WTC11 (cell line): ENCODE results near the gene CST9L. TPM values are rescaled to one million over a fixed set of nuclear protein-coding genes. Genes with fewer than 3 reads are reported as not detected.

ENCODE experiments used
- ATAC-seq: fragments of 200-7000 bp; cut with Tn5 transposase; 2 replicates; pipeline ENCODE4 v1.10.0; 2021; ENCODE audit warnings: mild to moderate bottlenecking, moderate library complexity
- CTCF ChIA-PET: fragments of 300-600 bp; sonication (Branson Sonifier 250); formaldehyde crosslinking; loops from one replicate; lab custom pipeline; 2021; ENCODE audit warnings: antibody characterized with exemption; lab: Charles Lee
- POLR2A ChIA-PET: fragments of 350-600 bp; sonication (Branson Sonifier 250); formaldehyde crosslinking; loops from one replicate; lab custom pipeline; 2021; ENCODE audit warnings: antibody characterized with exemption; lab: Charles Lee
- DNase-seq: peaks from one replicate; pipeline ENCODE4 v3.0.0; 2021; ENCODE audit warnings: low spot score
- H3K27ac Mint-ChIP-seq: 2 replicates; pipeline ENCODE4 v1.8.0; 2021; ENCODE audit warnings: mixed read lengths
- H3K27me3 Mint-ChIP-seq: 2 replicates; pipeline ENCODE4 v1.8.0; 2021; ENCODE audit warnings: low read depth, mild to moderate bottlenecking, moderate library complexity, mixed read lengths
- H3K36me3 Mint-ChIP-seq: 2 replicates; pipeline ENCODE4 v1.8.0; 2021; ENCODE audit warnings: mixed read lengths
- H3K4me1 Mint-ChIP-seq: 2 replicates; pipeline ENCODE4 v1.8.0; 2022; ENCODE audit warnings: mixed read lengths
- H3K4me3 Mint-ChIP-seq: 2 replicates; pipeline ENCODE4 v1.8.0; 2021; ENCODE audit warnings: mild to moderate bottlenecking, moderate library complexity, mixed read lengths
- H3K9me3 Mint-ChIP-seq: 2 replicates; pipeline ENCODE4 v1.8.0; 2021; ENCODE audit warnings: mixed read lengths
- CBFB ChIP-seq: sonication (generic); formaldehyde crosslinking; IDR thresholded peaks from 2 replicates; pipeline ENCODE4 v1.8.1; 2022; ENCODE audit warnings: mild to moderate bottlenecking, low read depth, missing genetic modification reagents
- CREB1 ChIP-seq: sonication (generic); formaldehyde crosslinking; IDR thresholded peaks from 2 replicates; pipeline ENCODE4 v1.8.0; 2023; ENCODE audit warnings: mild to moderate bottlenecking, missing genetic modification reagents
- GABPB1 ChIP-seq: sonication (generic); formaldehyde crosslinking; IDR thresholded peaks from 2 replicates; pipeline ENCODE4 v1.8.1; 2023; ENCODE audit warnings: mild to moderate bottlenecking, missing genetic modification reagents
- NFYB ChIP-seq: sonication (generic); formaldehyde crosslinking; conservative IDR thresholded peaks from 2 replicates; pipeline ENCODE4 v1.8.0; 2022; ENCODE audit warnings: low read depth, missing genetic modification reagents
- NR3C1 ChIP-seq: sonication (generic); formaldehyde crosslinking; conservative IDR thresholded peaks from 2 replicates; pipeline ENCODE4 v1.8.1; 2023; ENCODE audit warnings: low read depth, mild to moderate bottlenecking, missing genetic modification reagents
- SOX15 ChIP-seq: fragments of 250-450 bp; sonication (Bioruptor Pico); IDR thresholded peaks from 2 replicates; pipeline ENCODE4 v1.9.0; 2021; ENCODE audit warnings: mild to moderate bottlenecking
- ZNF219 ChIP-seq: sonication (generic); formaldehyde crosslinking; IDR thresholded peaks from 2 replicates; pipeline ENCODE4 v1.8.0; 2023; ENCODE audit warnings: missing genetic modification reagents, mild to moderate bottlenecking, borderline replicate concordance
- ZNF263 ChIP-seq: sonication (generic); formaldehyde crosslinking; IDR thresholded peaks from 2 replicates; pipeline ENCODE4 v1.8.1; 2022; ENCODE audit warnings: low read depth, mild to moderate bottlenecking, moderate library complexity, missing genetic modification reagents
- total RNA-seq: library from RNA; stranded (reverse); gene quantifications from 3 replicates; pipeline ENCODE4 v1.2.3, GENCODE V29; 2021
- TF ChIP-seq, protein P1 (sequence below): fragments of 250-450 bp; sonication (Bioruptor Pico); IDR thresholded peaks from 2 replicates; pipeline ENCODE4 v1.9.0; 2021; ENCODE audit warnings: moderate library complexity, mild to moderate bottlenecking, inconsistent platforms, borderline replicate concordance
- TF ChIP-seq, protein P2 (sequence below): fragments of 250-450 bp; sonication (Bioruptor Pico); IDR thresholded peaks from 2 replicates; pipeline ENCODE4 v2.1.2; 2022; ENCODE audit warnings: mild to moderate bottlenecking, moderate library complexity
- TF ChIP-seq, protein P3 (sequence below): sonication (generic); formaldehyde crosslinking; IDR thresholded peaks from 2 replicates; pipeline ENCODE4 v1.8.0; 2022; ENCODE audit warnings: mild to moderate bottlenecking, missing genetic modification reagents
- TF ChIP-seq, protein P4 (sequence below): fragments of 250-450 bp; sonication (Bioruptor Pico); conservative IDR thresholded peaks from 2 replicates; pipeline ENCODE4 v1.9.0; 2021; ENCODE audit warnings: mild to moderate bottlenecking
- TF ChIP-seq, protein P5 (sequence below): sonication (generic); formaldehyde crosslinking; IDR thresholded peaks from 2 replicates; pipeline ENCODE4 v1.8.1; 2023; ENCODE audit warnings: mild to moderate bottlenecking, moderate library complexity, missing genetic modification reagents
- TF ChIP-seq, protein P6 (sequence below): sonication (generic); formaldehyde crosslinking; IDR thresholded peaks from 2 replicates; pipeline ENCODE4 v1.8.1; 2023; ENCODE audit warnings: mild to moderate bottlenecking, missing genetic modification reagents, moderate library complexity
- TF ChIP-seq, protein P7 (sequence below): fragments of 250-450 bp; sonication (Bioruptor Pico); IDR thresholded peaks from 2 replicates; pipeline ENCODE4 v1.8.0; 2021; ENCODE audit warnings: mild to moderate bottlenecking
- TF ChIP-seq, protein P8 (sequence below): sonication (generic); formaldehyde crosslinking; IDR thresholded peaks from 2 replicates; pipeline ENCODE4 v1.8.0; 2023; ENCODE audit warnings: missing genetic modification reagents

Gene CST9L
- total RNA-seq, 1 experiment from 2014 or later = not detected

DNA sequence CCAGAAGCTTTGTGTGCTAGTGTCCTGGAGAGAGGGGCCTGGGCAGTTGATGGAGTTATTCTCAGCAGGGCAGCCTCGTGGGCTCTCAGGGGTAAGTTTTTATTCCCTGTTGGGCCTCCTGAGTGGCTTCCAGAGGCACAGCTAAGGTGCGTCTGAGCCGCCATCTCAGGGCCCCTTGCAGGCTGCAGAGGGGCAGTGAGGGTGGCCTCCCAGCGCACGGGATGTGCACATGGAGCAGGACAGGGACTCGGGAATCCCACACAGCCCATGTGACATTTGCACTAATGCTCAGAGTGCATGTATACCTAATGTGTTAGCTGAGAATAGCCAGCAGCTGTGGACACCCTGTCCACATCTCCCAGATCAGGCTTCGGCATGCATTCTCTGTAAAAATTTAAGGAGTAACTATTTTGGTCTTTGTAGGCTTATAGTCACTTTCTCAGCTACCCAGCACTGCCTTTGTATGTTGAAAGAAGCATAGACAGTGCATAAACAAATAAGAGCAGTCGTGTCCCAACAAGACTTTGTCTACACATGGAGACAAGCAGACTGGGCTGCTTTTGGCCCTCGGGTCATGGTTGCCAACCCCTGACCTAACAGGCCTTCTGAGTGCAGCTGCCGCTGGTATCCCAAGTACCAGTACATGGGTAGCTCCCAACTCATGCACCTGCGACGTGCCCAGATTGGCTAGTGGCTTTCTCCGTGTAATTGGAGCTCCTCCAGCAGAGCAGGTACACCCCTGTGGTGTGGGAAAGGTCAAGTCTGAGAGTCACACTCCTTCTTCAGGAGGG lies 18.6 kb upstream of the CST9L start (continued):
- TF ChIP-seq, protein P1, sequence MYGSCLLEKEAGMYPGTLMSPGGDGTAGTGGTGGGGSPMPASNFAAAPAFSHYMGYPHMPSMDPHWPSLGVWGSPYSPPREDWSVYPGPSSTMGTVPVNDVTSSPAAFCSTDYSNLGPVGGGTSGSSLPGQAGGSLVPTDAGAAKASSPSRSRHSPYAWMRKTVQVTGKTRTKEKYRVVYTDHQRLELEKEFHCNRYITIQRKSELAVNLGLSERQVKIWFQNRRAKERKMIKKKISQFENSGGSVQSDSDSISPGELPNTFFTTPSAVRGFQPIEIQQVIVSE = no peak
- TF ChIP-seq, protein P2, sequence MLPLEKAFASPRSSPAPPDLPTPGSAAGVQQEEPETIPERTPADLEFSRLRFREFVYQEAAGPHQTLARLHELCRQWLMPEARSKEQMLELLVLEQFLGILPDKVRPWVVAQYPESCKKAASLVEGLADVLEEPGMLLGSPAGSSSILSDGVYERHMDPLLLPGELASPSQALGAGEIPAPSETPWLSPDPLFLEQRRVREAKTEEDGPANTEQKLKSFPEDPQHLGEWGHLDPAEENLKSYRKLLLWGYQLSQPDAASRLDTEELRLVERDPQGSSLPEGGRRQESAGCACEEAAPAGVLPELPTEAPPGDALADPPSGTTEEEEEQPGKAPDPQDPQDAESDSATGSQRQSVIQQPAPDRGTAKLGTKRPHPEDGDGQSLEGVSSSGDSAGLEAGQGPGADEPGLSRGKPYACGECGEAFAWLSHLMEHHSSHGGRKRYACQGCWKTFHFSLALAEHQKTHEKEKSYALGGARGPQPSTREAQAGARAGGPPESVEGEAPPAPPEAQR = no peak
- TF ChIP-seq NFYB (CRISPR knock-in tag) (no peak), NR3C1 (CRISPR knock-in tag) (no peak), GABPB1 (CRISPR knock-in tag) (no peak)
- TF ChIP-seq, protein P3, sequence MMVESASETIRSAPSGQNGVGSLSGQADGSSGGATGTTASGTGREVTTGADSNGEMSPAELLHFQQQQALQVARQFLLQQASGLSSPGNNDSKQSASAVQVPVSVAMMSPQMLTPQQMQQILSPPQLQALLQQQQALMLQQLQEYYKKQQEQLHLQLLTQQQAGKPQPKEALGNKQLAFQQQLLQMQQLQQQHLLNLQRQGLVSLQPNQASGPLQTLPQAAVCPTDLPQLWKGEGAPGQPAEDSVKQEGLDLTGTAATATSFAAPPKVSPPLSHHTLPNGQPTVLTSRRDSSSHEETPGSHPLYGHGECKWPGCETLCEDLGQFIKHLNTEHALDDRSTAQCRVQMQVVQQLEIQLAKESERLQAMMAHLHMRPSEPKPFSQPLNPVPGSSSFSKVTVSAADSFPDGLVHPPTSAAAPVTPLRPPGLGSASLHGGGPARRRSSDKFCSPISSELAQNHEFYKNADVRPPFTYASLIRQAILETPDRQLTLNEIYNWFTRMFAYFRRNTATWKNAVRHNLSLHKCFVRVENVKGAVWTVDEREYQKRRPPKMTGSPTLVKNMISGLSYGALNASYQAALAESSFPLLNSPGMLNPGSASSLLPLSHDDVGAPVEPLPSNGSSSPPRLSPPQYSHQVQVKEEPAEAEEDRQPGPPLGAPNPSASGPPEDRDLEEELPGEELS (CRISPR knock-in tag) = no peak

DNA sequence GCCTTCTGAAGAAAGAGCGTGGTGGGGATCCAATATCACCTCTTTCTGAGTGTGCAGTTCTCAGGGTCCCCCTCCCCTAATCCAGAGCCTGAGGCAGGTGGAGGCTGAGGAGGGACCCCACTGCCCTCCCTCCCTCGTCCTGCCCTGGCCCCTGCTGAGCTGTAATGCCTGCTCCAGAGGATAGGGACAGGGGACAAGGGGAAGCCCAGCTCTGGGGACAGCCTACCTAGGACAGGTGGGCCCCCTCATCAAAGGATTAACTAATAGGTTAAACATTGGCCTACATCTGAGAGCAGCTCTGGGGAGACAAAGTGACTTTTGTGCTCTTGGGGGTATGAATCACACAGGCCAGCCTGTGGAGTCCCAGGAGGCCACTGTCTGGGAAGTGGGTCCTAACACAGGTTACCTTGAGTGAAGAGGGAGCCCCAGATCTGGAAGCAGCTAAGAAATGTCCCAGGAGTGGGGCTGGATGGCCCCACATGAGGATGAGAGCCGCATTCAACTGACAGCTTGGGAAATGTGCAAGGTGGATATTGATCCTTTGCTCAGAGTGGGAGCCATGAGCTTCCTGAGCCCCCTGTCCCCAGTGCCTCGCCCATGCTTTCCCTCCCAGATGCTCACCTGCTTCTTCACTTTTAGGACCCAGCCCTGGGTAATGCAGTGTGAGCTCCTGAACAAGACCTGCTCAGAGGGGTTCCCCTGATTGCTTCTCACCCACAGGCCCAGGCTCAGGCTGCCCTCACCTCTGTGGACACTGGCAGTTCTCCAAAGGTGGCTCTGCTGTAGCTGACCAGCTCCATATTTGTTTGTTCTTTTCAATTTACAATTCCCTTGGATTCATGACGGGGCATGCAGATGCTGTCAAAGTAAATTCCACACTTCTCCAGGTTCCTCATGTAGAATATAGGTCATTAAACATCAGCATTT lies 17.8 kb upstream of the CST9L start:
- ChIA-PET CTCF (interaction anchor here (0.6 to 4.8 kb wide), 6 partner anchors 13 to 143 kb away, joined by 3 to 38 read pairs (median 3); no protein-coding TSS in a partner anchor), POLR2A (no interaction called here)
- DNase-seq = no peak
- no peak for ATAC-seq
- Mint-ChIP-seq H3K27ac (no peak overlapping the region), H3K9me3 (peaks cover 13% of the 10 kb centered on the region), H3K4me1 (peaks cover 28% of the 10 kb centered on the region), H3K36me3 (peaks cover 12% of the 10 kb centered on the region; the same call in 1 of the 2 replicates), H3K27me3 (peaks cover 35% of the 10 kb centered on the region), H3K4me3 (no peak overlapping the region)
- TF ChIP-seq, protein P4, sequence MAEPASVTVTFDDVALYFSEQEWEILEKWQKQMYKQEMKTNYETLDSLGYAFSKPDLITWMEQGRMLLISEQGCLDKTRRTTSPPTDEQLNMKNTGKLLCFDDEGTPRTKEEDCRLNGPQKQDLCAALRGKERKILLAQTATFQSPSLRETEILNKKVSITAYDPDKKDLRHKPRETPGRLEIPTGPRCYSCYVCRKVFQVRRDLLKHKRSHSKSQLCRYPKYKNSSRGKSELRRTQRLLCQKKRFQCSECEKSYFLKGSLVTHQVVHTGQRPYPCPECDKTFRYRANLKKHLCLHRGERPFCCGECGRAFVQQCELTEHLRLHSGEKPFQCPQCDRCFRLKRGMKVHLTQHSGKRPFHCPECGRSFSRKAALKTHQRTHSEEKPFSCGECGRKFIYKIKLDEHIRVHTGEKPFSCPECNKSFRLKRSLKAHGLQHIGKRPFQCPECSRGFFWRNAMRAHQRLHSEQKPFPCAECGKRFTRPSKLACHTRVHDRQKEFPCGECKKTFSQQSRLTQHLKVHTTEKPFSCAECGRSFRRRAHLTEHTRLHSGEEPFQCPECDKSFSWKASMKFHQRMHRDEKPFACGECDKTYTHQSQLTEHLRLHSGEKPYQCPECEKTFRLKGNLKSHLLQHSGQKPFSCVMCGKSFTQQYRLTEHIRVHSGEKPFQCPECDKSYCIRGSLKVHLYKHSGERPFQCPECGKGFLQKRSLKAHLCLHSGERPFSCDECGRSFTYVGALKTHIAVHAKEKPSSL (CRISPR knock-in tag) = no peak
- TF ChIP-seq, protein P5, sequence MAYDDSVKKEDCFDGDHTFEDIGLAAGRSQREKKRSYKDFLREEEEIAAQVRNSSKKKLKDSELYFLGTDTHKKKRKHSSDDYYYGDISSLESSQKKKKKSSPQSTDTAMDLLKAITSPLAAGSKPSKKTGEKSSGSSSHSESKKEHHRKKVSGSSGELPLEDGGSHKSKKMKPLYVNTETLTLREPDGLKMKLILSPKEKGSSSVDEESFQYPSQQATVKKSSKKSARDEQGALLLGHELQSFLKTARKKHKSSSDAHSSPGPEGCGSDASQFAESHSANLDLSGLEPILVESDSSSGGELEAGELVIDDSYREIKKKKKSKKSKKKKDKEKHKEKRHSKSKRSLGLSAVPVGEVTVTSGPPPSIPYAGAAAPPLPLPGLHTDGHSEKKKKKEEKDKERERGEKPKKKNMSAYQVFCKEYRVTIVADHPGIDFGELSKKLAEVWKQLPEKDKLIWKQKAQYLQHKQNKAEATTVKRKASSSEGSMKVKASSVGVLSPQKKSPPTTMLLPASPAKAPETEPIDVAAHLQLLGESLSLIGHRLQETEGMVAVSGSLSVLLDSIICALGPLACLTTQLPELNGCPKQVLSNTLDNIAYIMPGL (CRISPR knock-in tag) = no peak
- TF ChIP-seq ZNF219 (CRISPR knock-in tag) = no peak
- TF ChIP-seq CBFB = no peak
- TF ChIP-seq, protein P6, sequence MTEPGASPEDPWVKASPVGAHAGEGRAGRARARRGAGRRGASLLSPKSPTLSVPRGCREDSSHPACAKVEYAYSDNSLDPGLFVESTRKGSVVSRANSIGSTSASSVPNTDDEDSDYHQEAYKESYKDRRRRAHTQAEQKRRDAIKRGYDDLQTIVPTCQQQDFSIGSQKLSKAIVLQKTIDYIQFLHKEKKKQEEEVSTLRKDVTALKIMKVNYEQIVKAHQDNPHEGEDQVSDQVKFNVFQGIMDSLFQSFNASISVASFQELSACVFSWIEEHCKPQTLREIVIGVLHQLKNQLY (CRISPR knock-in tag) = no peak
- TF ChIP-seq, protein P7, sequence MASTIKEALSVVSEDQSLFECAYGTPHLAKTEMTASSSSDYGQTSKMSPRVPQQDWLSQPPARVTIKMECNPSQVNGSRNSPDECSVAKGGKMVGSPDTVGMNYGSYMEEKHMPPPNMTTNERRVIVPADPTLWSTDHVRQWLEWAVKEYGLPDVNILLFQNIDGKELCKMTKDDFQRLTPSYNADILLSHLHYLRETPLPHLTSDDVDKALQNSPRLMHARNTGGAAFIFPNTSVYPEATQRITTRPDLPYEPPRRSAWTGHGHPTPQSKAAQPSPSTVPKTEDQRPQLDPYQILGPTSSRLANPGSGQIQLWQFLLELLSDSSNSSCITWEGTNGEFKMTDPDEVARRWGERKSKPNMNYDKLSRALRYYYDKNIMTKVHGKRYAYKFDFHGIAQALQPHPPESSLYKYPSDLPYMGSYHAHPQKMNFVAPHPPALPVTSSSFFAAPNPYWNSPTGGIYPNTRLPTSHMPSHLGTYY (CRISPR knock-in tag) = no peak
- no peak for TF ChIP-seq SOX15 (CRISPR knock-in tag)
- TF ChIP-seq, protein P8, sequence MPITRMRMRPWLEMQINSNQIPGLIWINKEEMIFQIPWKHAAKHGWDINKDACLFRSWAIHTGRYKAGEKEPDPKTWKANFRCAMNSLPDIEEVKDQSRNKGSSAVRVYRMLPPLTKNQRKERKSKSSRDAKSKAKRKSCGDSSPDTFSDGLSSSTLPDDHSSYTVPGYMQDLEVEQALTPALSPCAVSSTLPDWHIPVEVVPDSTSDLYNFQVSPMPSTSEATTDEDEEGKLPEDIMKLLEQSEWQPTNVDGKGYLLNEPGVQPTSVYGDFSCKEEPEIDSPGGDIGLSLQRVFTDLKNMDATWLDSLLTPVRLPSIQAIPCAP (CRISPR knock-in tag) = no peak
- no peak for TF ChIP-seq ZNF263
- no peak for TF ChIP-seq CREB1 (CRISPR knock-in tag)
